BLaER1 (cell line): ENCODE measurements around the gene WBP4.
"Not testable (repeated sequence)": the region's sequence is repeated elsewhere in the genome, so short reads cannot be mapped to it uniquely, and the experiment has no call there.

Experiments used
- H3K27ac ChIP-seq: shearing (Covaris generic); formaldehyde crosslinking; 2 replicates; pipeline ENCODE4 v1.8.1; 2022
- H3K27me3 ChIP-seq: shearing (Covaris generic); formaldehyde crosslinking; 2 replicates; pipeline ENCODE4 v1.8.1; 2022
- H3K36me3 ChIP-seq: shearing (Covaris generic); formaldehyde crosslinking; 2 replicates; pipeline ENCODE4 v1.8.1; 2022
- H3K4me1 ChIP-seq: shearing (Covaris generic); formaldehyde crosslinking; 2 replicates; pipeline ENCODE4 v1.8.1; 2022
- H3K4me2 ChIP-seq: shearing (Covaris generic); formaldehyde crosslinking; 2 replicates; pipeline ENCODE4 v1.8.1; 2022
- H3K4me3 ChIP-seq: shearing (Covaris generic); formaldehyde crosslinking; 2 replicates; pipeline ENCODE4 v1.8.1; 2022
- H3K9ac ChIP-seq: shearing (Covaris generic); formaldehyde crosslinking; 2 replicates; pipeline ENCODE4 v1.8.1; 2022
- H3K9me3 ChIP-seq: shearing (Covaris generic); formaldehyde crosslinking; 2 replicates; pipeline ENCODE4 v1.8.1; 2022
- H4K20me1 ChIP-seq: shearing (Covaris generic); formaldehyde crosslinking; 2 replicates; pipeline ENCODE4 v1.8.1; 2022
- Cebpa-rat ChIP-seq: shearing (Covaris generic); IDR thresholded peaks from 2 replicates; pipeline ENCODE4 v1.8.1; 2022

WBP4 gene

GRCh38 chr13:41025518-41025917 lies 35.8 kb upstream of the WBP4 start:
- Histone ChIP-seq H3K4me1 (peaks cover 43% of the 10 kb centered on the region), H3K4me2 (no peak overlapping the region; the same call in 1 of the 2 replicates), H3K27ac (no peak overlapping the region), H3K9ac (no peak overlapping the region), H3K36me3 (peaks cover 48% of the 10 kb centered on the region), H4K20me1 (peaks cover 42% of the 10 kb centered on the region), H3K9me3 (no peaks in the 10 kb centered on the region), H3K27me3 (no peaks in the 10 kb centered on the region), H3K4me3 (no peak overlapping the region)
- TF ChIP-seq Cebpa-rat = no peak

GRCh38 chr13:41026788-41027187 lies 34.5 kb upstream of the WBP4 start:
- Histone ChIP-seq H3K4me2 (no peak overlapping the region), H3K9me3 (no peaks in the 10 kb centered on the region), H3K9ac (no peak overlapping the region), H3K36me3 (peaks cover 52% of the 10 kb centered on the region), H3K27ac (no peak overlapping the region), H4K20me1 (peaks cover 46% of the 10 kb centered on the region), H3K4me1 (peaks cover 30% of the 10 kb centered on the region), H3K4me3 (no peak overlapping the region), H3K27me3 (no peaks in the 10 kb centered on the region)
- TF ChIP-seq Cebpa-rat = no peak

GRCh38 chr13:41028051-41028450 lies 33.3 kb upstream of the WBP4 start:
- no peak for TF ChIP-seq Cebpa-rat
- no peak overlapping the region for H3K27ac ChIP-seq
- no peak overlapping the region for H3K9ac ChIP-seq
- no peak overlapping the region for H3K4me3 ChIP-seq
- no peaks in the 10 kb centered on the region for H3K27me3 ChIP-seq
- H3K4me1 ChIP-seq = peaks cover 30% of the 10 kb centered on the region
- no peak overlapping the region for H3K4me2 ChIP-seq
- peaks cover 52% of the 10 kb centered on the region for H3K36me3 ChIP-seq
- H3K9me3 ChIP-seq = no peaks in the 10 kb centered on the region
- peaks cover 53% of the 10 kb centered on the region for H4K20me1 ChIP-seq

GRCh38 chr13:41029629-41030028 lies 31.7 kb upstream of the WBP4 start:
- H3K27me3 ChIP-seq = no peaks in the 10 kb centered on the region
- H3K9ac ChIP-seq = no peak overlapping the region
- peaks cover 65% of the 10 kb centered on the region for H4K20me1 ChIP-seq
- H3K4me3 ChIP-seq = no peak overlapping the region
- H3K36me3 ChIP-seq = peaks cover 56% of the 10 kb centered on the region
- no peak for TF ChIP-seq Cebpa-rat
- no peak overlapping the region for H3K4me2 ChIP-seq
- H3K9me3 ChIP-seq = no peaks in the 10 kb centered on the region
- no peak overlapping the region for H3K27ac ChIP-seq
- peaks cover 29% of the 10 kb centered on the region for H3K4me1 ChIP-seq

- no peak overlapping the region for H3K9ac ChIP-seq
- no peak overlapping the region for H3K27ac ChIP-seq
- no peak overlapping the region for H3K4me3 ChIP-seq
- peaks cover 6% of the 10 kb centered on the region for H3K9me3 ChIP-seq
- H3K4me1 ChIP-seq = peaks cover 10% of the 10 kb centered on the region; the same call in 1 of the 2 replicates
- H4K20me1 ChIP-seq = peaks cover 47% of the 10 kb centered on the region
- H3K27me3 ChIP-seq = no peaks in the 10 kb centered on the region
- no peak for TF ChIP-seq Cebpa-rat
- no peak overlapping the region for H3K4me2 ChIP-seq
- peaks cover 46% of the 10 kb centered on the region for H3K36me3 ChIP-seq
Measured at GRCh38 chr13:41032691-41033376, 28.5 kb upstream of the WBP4 start.

GRCh38 chr13:41034382-41034781 lies 26.9 kb upstream of the WBP4 start:
- Histone ChIP-seq H3K9ac (no peak overlapping the region), H3K9me3 (peaks cover 18% of the 10 kb centered on the region), H3K27ac (no peak overlapping the region), H3K4me3 (no peak overlapping the region), H3K4me1 (no peaks in the 10 kb centered on the region), H4K20me1 (peaks cover 41% of the 10 kb centered on the region), H3K36me3 (peaks cover 43% of the 10 kb centered on the region; the same call in 1 of the 2 replicates), H3K27me3 (no peaks in the 10 kb centered on the region), H3K4me2 (no peak overlapping the region)
- no peak for TF ChIP-seq Cebpa-rat

GRCh38 chr13:41034881-41035280 lies 26.4 kb upstream of the WBP4 start:
- Histone ChIP-seq H3K9me3 (peaks cover 18% of the 10 kb centered on the region), H3K9ac (no peak overlapping the region), H3K27ac (no peak overlapping the region), H3K36me3 (peaks cover 39% of the 10 kb centered on the region; the same call in 1 of the 2 replicates), H3K27me3 (no peaks in the 10 kb centered on the region), H3K4me3 (no peak overlapping the region), H3K4me1 (no peaks in the 10 kb centered on the region), H3K4me2 (no peak overlapping the region), H4K20me1 (peaks cover 41% of the 10 kb centered on the region)
- no peak for TF ChIP-seq Cebpa-rat

- not testable (repeated sequence) for H3K4me3 ChIP-seq, H3K4me1 ChIP-seq, H3K9ac ChIP-seq, H3K4me2 ChIP-seq, H3K27ac ChIP-seq, H3K27me3 ChIP-seq
- Histone ChIP-seq H3K36me3 (peaks cover 44% of the 10 kb centered on the region), H3K9me3 (peaks cover 33% of the 10 kb centered on the region), H4K20me1 (peaks cover 47% of the 10 kb centered on the region)
Measured at GRCh38 chr13:41036557-41036956, 24.8 kb upstream of the WBP4 start.

GRCh38 chr13:41039746-41040145 lies 21.6 kb upstream of the WBP4 start:
- Histone ChIP-seq H3K27ac (no peak overlapping the region), H3K4me1 (no peaks in the 10 kb centered on the region), H4K20me1 (peaks cover 24% of the 10 kb centered on the region; the same call in 1 of the 2 replicates), H3K36me3 (peaks cover 45% of the 10 kb centered on the region), H3K4me3 (no peak overlapping the region), H3K9me3 (peaks cover 47% of the 10 kb centered on the region), H3K4me2 (no peak overlapping the region), H3K9ac (no peak overlapping the region), H3K27me3 (no peaks in the 10 kb centered on the region)
- TF ChIP-seq Cebpa-rat = no peak

- Histone ChIP-seq H3K27ac (no peak overlapping the region), H3K4me2 (no peak overlapping the region), H4K20me1 (peaks cover 17% of the 10 kb centered on the region; the same call in 1 of the 2 replicates), H3K4me1 (no peaks in the 10 kb centered on the region), H3K9me3 (peaks cover 51% of the 10 kb centered on the region), H3K36me3 (peaks cover 41% of the 10 kb centered on the region), H3K4me3 (no peak overlapping the region), H3K9ac (no peak overlapping the region), H3K27me3 (no peaks in the 10 kb centered on the region)
- TF ChIP-seq Cebpa-rat = no peak
Measured at GRCh38 chr13:41040584-41041334, 20.6 kb upstream of the WBP4 start.

- Histone ChIP-seq H3K36me3 (peaks cover 47% of the 10 kb centered on the region), H4K20me1 (peaks cover 17% of the 10 kb centered on the region; the same call in 1 of the 2 replicates), H3K9me3 (peaks cover 62% of the 10 kb centered on the region)
- not testable (repeated sequence) for H3K9ac ChIP-seq, H3K4me1 ChIP-seq, H3K4me2 ChIP-seq, H3K27me3 ChIP-seq, H3K4me3 ChIP-seq, H3K27ac ChIP-seq
Measured at GRCh38 chr13:41042419-41042818, 18.9 kb upstream of the WBP4 start.
